IPS-NIHi7 (cell line): ENCODE data around the gene NEK7.
A peak's percentile ranks its signal among the peaks of the same experiment; 100 is the strongest.

Source experiments
- DNase-seq: peaks from one replicate; pipeline ENCODE4 v3.0.0; 2012; ENCODE audit warnings: mixed read lengths; ENCODE audit errors: extremely low spot score

The NEK7 gene

GRCh38 chr1:198143797-198144196 is 13.0 kb upstream of the NEK7 start:
- DNase-seq, result no peak

GRCh38 chr1:198147216-198147615 is 9.6 kb upstream of the NEK7 start:
- DNase-seq, result no peak

GRCh38 chr1:198150369-198150768 is 6.4 kb upstream of the NEK7 start:
- DNase-seq, result no peak

- no peak for DNase-seq
Observed at GRCh38 chr1:198151688-198152087, 5.1 kb upstream of the NEK7 start.

GRCh38 chr1:198153103-198153502 is 3.7 kb upstream of the NEK7 start:
- no peak for DNase-seq

GRCh38 chr1:198153804-198154203 is 3.0 kb upstream of the NEK7 start:
- DNase-seq, result no peak

- DNase-seq, result no peak
Observed at GRCh38 chr1:198155253-198155652, 1.5 kb upstream of the NEK7 start.

- DNase-seq, result peak; percentile 62
Observed at GRCh38 chr1:198156111-198156744, 570 bp upstream of the NEK7 start.

GRCh38 chr1:198157241-198157846 is 546 bp downstream of the NEK7 start:
- peak; percentile 81 for DNase-seq

GRCh38 chr1:198157847-198158725 is 1.3 kb downstream of the NEK7 start:
- DNase-seq, result no peak

GRCh38 chr1:198158735-198159589 is 2.2 kb downstream of the NEK7 start:
- DNase-seq, result peak; percentile 92

- DNase-seq, result no peak
Observed at GRCh38 chr1:198160222-198160621, 3.4 kb downstream of the NEK7 start.

GRCh38 chr1:198160946-198161614 is 4.3 kb downstream of the NEK7 start:
- DNase-seq, result no peak

- DNase-seq, result no peak
Observed at GRCh38 chr1:198161718-198162090, 4.9 kb downstream of the NEK7 start.

- no peak for DNase-seq
Observed at GRCh38 chr1:198162091-198162767, 5.4 kb downstream of the NEK7 start.

GRCh38 chr1:198165927-198166647 is 9.3 kb downstream of the NEK7 start:
- no peak for DNase-seq

- DNase-seq, result no peak
Observed at GRCh38 chr1:198166900-198167299, 10.1 kb downstream of the NEK7 start.

GRCh38 chr1:198167436-198167934 is 10.7 kb downstream of the NEK7 start:
- DNase-seq, result no peak

- DNase-seq, result no peak
Observed at GRCh38 chr1:198168227-198168626, 11.4 kb downstream of the NEK7 start.

GRCh38 chr1:198169672-198170071 is 12.9 kb downstream of the NEK7 start:
- no peak for DNase-seq
